ENCODE results near the gene TP53I13. TPM values are rescaled to one million over a fixed set of nuclear protein-coding genes. Genes with fewer than 3 reads are reported as not detected.

The TP53I13 gene
- total and polyA plus RNA-seq, 2 of the 13 experiments (the other 11 are each of a cell fraction or from before 2014, with no cell fraction given), result 16.9 to 25.7 TPM

DNA sequence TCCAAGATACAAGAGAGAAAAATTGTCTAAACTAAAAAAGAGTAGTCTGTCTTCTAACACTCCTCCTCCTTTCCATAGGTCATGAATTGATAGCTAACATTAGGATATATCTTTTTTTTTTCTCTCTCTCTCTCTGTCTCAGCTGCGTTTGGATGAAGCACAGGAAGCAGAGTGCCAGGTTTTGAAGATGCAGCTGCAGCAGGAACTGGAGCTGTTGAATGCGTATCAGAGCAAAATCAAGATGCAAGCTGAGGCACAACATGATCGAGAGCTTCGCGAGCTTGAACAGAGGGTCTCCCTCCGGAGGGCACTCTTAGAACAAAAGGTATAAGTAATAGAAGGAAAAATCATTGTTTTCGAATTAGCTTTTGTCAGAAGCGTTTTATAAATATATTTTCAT lies 34.5 kb upstream of the TP53I13 start (continued):
- TF ChIP-seq, protein P1, sequence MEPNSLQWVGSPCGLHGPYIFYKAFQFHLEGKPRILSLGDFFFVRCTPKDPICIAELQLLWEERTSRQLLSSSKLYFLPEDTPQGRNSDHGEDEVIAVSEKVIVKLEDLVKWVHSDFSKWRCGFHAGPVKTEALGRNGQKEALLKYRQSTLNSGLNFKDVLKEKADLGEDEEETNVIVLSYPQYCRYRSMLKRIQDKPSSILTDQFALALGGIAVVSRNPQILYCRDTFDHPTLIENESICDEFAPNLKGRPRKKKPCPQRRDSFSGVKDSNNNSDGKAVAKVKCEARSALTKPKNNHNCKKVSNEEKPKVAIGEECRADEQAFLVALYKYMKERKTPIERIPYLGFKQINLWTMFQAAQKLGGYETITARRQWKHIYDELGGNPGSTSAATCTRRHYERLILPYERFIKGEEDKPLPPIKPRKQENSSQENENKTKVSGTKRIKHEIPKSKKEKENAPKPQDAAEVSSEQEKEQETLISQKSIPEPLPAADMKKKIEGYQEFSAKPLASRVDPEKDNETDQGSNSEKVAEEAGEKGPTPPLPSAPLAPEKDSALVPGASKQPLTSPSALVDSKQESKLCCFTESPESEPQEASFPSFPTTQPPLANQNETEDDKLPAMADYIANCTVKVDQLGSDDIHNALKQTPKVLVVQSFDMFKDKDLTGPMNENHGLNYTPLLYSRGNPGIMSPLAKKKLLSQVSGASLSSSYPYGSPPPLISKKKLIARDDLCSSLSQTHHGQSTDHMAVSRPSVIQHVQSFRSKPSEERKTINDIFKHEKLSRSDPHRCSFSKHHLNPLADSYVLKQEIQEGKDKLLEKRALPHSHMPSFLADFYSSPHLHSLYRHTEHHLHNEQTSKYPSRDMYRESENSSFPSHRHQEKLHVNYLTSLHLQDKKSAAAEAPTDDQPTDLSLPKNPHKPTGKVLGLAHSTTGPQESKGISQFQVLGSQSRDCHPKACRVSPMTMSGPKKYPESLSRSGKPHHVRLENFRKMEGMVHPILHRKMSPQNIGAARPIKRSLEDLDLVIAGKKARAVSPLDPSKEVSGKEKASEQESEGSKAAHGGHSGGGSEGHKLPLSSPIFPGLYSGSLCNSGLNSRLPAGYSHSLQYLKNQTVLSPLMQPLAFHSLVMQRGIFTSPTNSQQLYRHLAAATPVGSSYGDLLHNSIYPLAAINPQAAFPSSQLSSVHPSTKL (CRISPR knock-in tag; IDR thresholded peaks at IDR 0.05), result no peak
- no peak for TF ChIP-seq SNAI1 (CRISPR knock-in tag; IDR thresholded peaks at IDR 0.05; ENCODE audit: borderline replicate concordance)
- TF ChIP-seq, protein P2, sequence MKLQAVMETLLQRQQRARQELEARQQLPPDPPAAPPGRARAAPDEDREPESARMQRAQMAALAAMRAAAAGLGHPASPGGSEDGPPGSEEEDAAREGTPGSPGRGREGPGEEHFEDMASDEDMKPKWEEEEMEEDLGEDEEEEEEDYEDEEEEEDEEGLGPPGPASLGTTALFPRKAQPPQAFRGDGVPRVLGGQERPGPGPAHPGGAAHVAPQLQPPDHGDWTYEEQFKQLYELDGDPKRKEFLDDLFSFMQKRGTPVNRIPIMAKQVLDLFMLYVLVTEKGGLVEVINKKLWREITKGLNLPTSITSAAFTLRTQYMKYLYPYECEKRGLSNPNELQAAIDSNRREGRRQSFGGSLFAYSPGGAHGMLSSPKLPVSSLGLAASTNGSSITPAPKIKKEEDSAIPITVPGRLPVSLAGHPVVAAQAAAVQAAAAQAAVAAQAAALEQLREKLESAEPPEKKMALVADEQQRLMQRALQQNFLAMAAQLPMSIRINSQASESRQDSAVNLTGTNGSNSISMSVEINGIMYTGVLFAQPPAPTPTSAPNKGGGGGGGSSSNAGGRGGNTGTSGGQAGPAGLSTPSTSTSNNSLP (IDR thresholded peaks at IDR 0.05; ENCODE audit: low read depth, low read length), result no peak

DNA sequence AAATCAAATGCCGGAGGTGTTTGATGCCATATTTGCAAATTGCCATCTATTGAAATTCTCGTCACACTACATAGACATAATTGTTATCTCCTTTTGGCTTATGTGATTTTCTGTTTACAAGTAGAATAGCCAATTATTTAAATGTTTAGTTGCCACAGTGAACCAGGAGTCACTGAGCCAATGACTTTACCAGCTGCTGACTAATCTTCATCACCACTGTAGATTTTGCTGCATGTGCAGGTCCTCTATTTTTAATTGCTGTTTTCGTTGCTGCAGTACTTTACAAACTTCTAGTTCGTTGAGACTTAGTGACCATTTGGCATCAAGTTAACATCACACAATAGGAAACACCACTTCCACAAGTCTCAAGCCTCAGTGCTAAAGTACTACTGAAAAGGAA lies 24.4 kb upstream of the TP53I13 start:
- Histone ChIP-seq H3K4me1 (ENCODE audit: insufficient read depth, low read length) (no peaks in the 10 kb centered on the region), H3K4me3 (replicated peaks in 1 of 3; ENCODE audit: insufficient read depth in 1 of 3, low read depth in 2 of 3, low read length in 3 of 3) (no peak overlapping the region), H3K79me2 (ENCODE audit: insufficient read depth, low read length) (no peaks in the 10 kb centered on the region), H3K27me3 (ENCODE audit: control insufficient read depth in 1 of 2, insufficient read depth in 2 of 2, low read length in 2 of 2) (no peaks in the 10 kb centered on the region), H3K4me2 (ENCODE audit: low read depth, low read length) (no peak overlapping the region), H3K9me3 (ENCODE audit: low read length) (no peaks in the 10 kb centered on the region), H2AFZ (ENCODE audit: low read length) (no peak overlapping the region), H3K27ac (ENCODE audit: extremely low read length, insufficient read depth, low read length) (no peak overlapping the region), H4K20me1 (ENCODE audit: insufficient read depth, low read length) (no peaks in the 10 kb centered on the region), H3K9ac (ENCODE audit: insufficient read depth, low read depth, low read length) (no peak overlapping the region), H3K36me3 (replicated peaks in 1 of 2; ENCODE audit: control insufficient read depth in 1 of 2, insufficient read depth in 2 of 2, low read length in 2 of 2) (peaks cover 7 to 18% of the 10 kb centered on the region in 2 experiments; a peak in 4 of 5 replicates)
- no peak for ATAC-seq
- in situ Hi-C loops (cut with HindIII; ENCODE audit: extremely low pct_ligation_motif_present, low pct_unique_long_range_greater_than_20kb) (no loop called here), intact Hi-C loops (cut with micrococcal nuclease; ENCODE audit: unreplicated experiment) (no loop called here)
- BruUV-seq (replicated peaks), result no TSS peak
- FAIRE-seq, result no peak
- no peak for TF ChIP-seq HNF4A (CRISPR knock-in tag; IDR thresholded peaks at IDR 0.05)
- TF ChIP-seq BORCS8-MEF2B (CRISPR knock-in tag; IDR thresholded peaks at IDR 0.05), result no peak
- no peak for TF ChIP-seq ATF1 (CRISPR knock-in tag; IDR thresholded peaks at IDR 0.05)
- TF ChIP-seq EED (CRISPR knock-in tag; IDR thresholded peaks at IDR 0.05), result no peak
- TF ChIP-seq PHF20 (CRISPR knock-in tag; IDR thresholded peaks at IDR 0.05), result no peak
- TF ChIP-seq SALL1 (CRISPR knock-in tag; IDR thresholded peaks at IDR 0.05), result no peak
- no peak for TF ChIP-seq SAFB2 (CRISPR knock-in tag; IDR thresholded peaks at IDR 0.05; ENCODE audit: borderline replicate concordance, low read depth)
- TF ChIP-seq MXD4 (CRISPR knock-in tag; IDR thresholded peaks at IDR 0.05), result no peak
- no peak for TF ChIP-seq ZNF331 (CRISPR knock-in tag; IDR thresholded peaks at IDR 0.05)
- TF ChIP-seq ZNF629 (CRISPR knock-in tag; conservative IDR thresholded peaks at IDR 0.05), result no peak
- ChIA-PET POLR2A (no interaction called here), CTCF (ENCODE audit: low intra/inter-chr PET ratio, low total read pairs) (no interaction called here)
- DNase-seq (ENCODE audit: low spot score), result no peak
- WGBS (ENCODE audit: low lambda C conversion rate), result 98% methylated on average over 4 of the region's 4 CpGs

All from HepG2 (cell line).